Fibroblast of lung (primary cell): Measurements from ENCODE around the gene NKD2. TPM values are rescaled to one million over a fixed set of nuclear protein-coding genes. Genes with fewer than 3 reads are reported as not detected.

ENCODE experiments used
- DNase-seq, 2 donors: peaks; one replicate each; pipeline versions ENCODE4 v3.0.0 to v3.0.0-alpha.2; 2010; ENCODE audit warnings: low read depth in 2 of 2
- H2AFZ ChIP-seq: 2 replicates; pipeline ENCODE4 v1.5.1; 2012; ENCODE audit warnings: low read length, control low read depth, inconsistent platforms
- H3K27ac ChIP-seq: 2 replicates; pipeline ENCODE4 v1.5.1; 2011; ENCODE audit warnings: low read length, control low read depth; ENCODE audit not compliant: insufficient read depth
- H3K27me3 ChIP-seq: 2 replicates; pipeline ENCODE4 v1.5.1; 2011; ENCODE audit warnings: mild to moderate bottlenecking, low read length; ENCODE audit not compliant: control insufficient read depth, insufficient read depth
- H3K36me3 ChIP-seq: 2 replicates; pipeline ENCODE4 v1.5.1; 2011; ENCODE audit warnings: low read length; ENCODE audit not compliant: control insufficient read depth, insufficient read depth
- H3K4me1 ChIP-seq: 2 replicates; pipeline ENCODE4 v1.5.1; 2011; ENCODE audit warnings: low read length; ENCODE audit not compliant: control insufficient read depth, insufficient read depth; ENCODE audit errors: extremely low read depth
- H3K4me2 ChIP-seq: 2 replicates; pipeline ENCODE4 v1.5.1; 2011; ENCODE audit warnings: low read length, control low read depth; ENCODE audit not compliant: insufficient read depth; ENCODE audit errors: extremely low read depth
- H3K4me3 ChIP-seq, 4 experiments: fragments of 200-600 bp in 1 of 4; sonication (generic) in 1 of 4; replicated peaks in 1 of 4; 2 replicates each; pipeline ENCODE4 v1.5.1; 2011 to 2016; ENCODE audit warnings: low read length in 4 of 4, low read depth in 3 of 4, mild to moderate bottlenecking in 3 of 4, control low read depth in 2 of 4, inconsistent platforms in 1 of 4, mixed read lengths in 1 of 4; ENCODE audit not compliant: insufficient read depth in 1 of 4; ENCODE audit errors: control extremely low read depth in 1 of 4
- H3K79me2 ChIP-seq: 2 replicates; pipeline ENCODE4 v1.5.1; 2012; ENCODE audit warnings: mild to moderate bottlenecking, low read length, inconsistent platforms; ENCODE audit not compliant: control insufficient read depth, insufficient read depth
- H3K9ac ChIP-seq: 2 replicates; pipeline ENCODE4 v1.5.1; 2011; ENCODE audit warnings: mild to moderate bottlenecking, low read length, control low read depth; ENCODE audit not compliant: insufficient read depth
- H3K9me3 ChIP-seq: 2 replicates; pipeline ENCODE4 v1.5.1; 2012; ENCODE audit warnings: low read depth, low read length; ENCODE audit not compliant: control insufficient read depth, insufficient read depth
- H4K20me1 ChIP-seq: 2 replicates; pipeline ENCODE4 v1.5.1; 2011; ENCODE audit warnings: low read length; ENCODE audit not compliant: control insufficient read depth, insufficient read depth; ENCODE audit errors: extremely low read depth
- EZH2 ChIP-seq: IDR thresholded peaks from 2 replicates; pipeline ENCODE4 v1.5.1; 2012; ENCODE audit warnings: low read length, control low read depth, mild to moderate bottlenecking; ENCODE audit errors: missing control alignments
- polyA plus RNA-seq, 2 donors: library from polyadenylated mRNA; depleted of rRNA in 1 of 2; stranded (reverse) in 1 of 2; unstranded in 1 of 2; fragments of >200 nt; gene quantifications; 2 replicates each; pipeline ENCODE4 v1.2.1, GENCODE V29; 2011 to 2012; ENCODE audit warnings: missing spikeins in 1 of 2
- total RNA-seq: library from RNA; depleted of rRNA; stranded (reverse); fragments of >200 nt; gene quantifications from 2 replicates; pipeline ENCODE4 v1.2.1, GENCODE V29; 2014
- TF ChIP-seq, protein P1 (sequence below), 2 donors: IDR thresholded peaks in 1 of 2; conservative IDR thresholded peaks in 1 of 2; 1 replicate in 1 of 2; 2 replicates in 1 of 2; pipeline ENCODE4 v1.5.1; 2011 to 2012; ENCODE audit warnings: low read length in 2 of 2, control low read depth in 1 of 2, inconsistent platforms in 1 of 2, low read depth in 1 of 2, mild to moderate bottlenecking in 1 of 2

The NKD2 gene
- total and polyA plus RNA-seq, 2 donors (not counting 1 experiment from before 2014, with no cell fraction given) = under 0.01 TPM; not detected in 1

DNA sequence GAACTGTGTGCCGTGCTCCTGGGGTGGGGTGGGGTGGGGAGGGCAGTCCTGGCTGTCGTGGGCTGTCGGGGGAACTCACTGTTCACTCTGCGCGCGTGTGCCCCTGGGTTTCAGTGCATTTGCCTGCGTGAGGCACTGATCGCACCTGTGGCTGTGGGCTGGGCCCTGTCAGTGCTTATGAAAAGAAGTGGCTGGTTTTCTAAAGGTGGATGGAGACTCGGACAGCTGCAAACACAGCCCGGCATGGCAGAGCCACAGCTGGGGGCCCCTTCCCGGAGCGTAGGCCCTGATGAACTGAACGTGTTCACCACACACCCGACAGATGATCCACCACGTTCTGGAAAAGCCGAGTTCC, 42.7 kb downstream of the NKD2 start:
- H3K79me2 ChIP-seq = no peaks in the 10 kb centered on the region
- H3K4me1 ChIP-seq = no peaks in the 10 kb centered on the region
- no peak overlapping the region for H2AFZ ChIP-seq
- H3K4me2 ChIP-seq = no peak overlapping the region
- no peak for TF ChIP-seq EZH2
- TF ChIP-seq, protein P1, sequence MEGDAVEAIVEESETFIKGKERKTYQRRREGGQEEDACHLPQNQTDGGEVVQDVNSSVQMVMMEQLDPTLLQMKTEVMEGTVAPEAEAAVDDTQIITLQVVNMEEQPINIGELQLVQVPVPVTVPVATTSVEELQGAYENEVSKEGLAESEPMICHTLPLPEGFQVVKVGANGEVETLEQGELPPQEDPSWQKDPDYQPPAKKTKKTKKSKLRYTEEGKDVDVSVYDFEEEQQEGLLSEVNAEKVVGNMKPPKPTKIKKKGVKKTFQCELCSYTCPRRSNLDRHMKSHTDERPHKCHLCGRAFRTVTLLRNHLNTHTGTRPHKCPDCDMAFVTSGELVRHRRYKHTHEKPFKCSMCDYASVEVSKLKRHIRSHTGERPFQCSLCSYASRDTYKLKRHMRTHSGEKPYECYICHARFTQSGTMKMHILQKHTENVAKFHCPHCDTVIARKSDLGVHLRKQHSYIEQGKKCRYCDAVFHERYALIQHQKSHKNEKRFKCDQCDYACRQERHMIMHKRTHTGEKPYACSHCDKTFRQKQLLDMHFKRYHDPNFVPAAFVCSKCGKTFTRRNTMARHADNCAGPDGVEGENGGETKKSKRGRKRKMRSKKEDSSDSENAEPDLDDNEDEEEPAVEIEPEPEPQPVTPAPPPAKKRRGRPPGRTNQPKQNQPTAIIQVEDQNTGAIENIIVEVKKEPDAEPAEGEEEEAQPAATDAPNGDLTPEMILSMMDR (conservative IDR thresholded peaks at IDR 0.05 in 1 of 2, IDR thresholded peaks at IDR 0.05 in 1 of 2; ENCODE audit: low read depth in 1 of 2, low read length in 2 of 2) = no peak
- H3K9ac ChIP-seq = no peak overlapping the region
- no peaks in the 10 kb centered on the region for H3K9me3 ChIP-seq
- H3K36me3 ChIP-seq = no peaks in the 10 kb centered on the region
- H3K27me3 ChIP-seq = no peaks in the 10 kb centered on the region
- H4K20me1 ChIP-seq = no peaks in the 10 kb centered on the region
- no peak overlapping the region for H3K4me3 ChIP-seq
- no peak overlapping the region for H3K27ac ChIP-seq
- no peak for DNase-seq

DNA sequence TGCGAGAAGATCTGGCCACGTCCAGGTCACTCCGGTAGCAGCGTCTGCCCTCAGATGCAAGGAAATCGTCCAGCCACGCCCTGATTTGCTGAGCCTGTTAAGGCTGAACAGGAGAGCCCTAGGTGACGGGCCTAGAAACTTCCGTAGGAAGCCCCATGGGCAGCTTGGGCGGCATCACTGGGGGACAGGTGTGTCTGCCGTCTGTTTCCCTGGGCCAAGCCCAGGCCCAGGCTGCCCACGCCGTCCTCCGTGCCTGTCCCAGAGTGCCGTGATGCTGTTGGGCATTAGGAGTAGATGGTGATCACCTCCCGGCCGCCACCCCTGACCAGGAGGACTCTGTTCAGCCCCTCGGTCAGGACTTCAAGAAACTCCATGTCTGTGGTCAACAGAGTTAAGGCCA, 43.5 kb downstream of the NKD2 start:
- no peak overlapping the region for H3K27ac ChIP-seq
- no peak overlapping the region for H3K9ac ChIP-seq
- no peaks in the 10 kb centered on the region for H3K9me3 ChIP-seq
- H4K20me1 ChIP-seq = no peaks in the 10 kb centered on the region
- no peaks in the 10 kb centered on the region for H3K4me1 ChIP-seq
- no peak overlapping the region for H2AFZ ChIP-seq
- no peaks in the 10 kb centered on the region for H3K79me2 ChIP-seq
- no peaks in the 10 kb centered on the region for H3K27me3 ChIP-seq
- no peak overlapping the region for H3K4me3 ChIP-seq
- no peak for DNase-seq
- TF ChIP-seq, protein P1 (conservative IDR thresholded peaks at IDR 0.05 in 1 of 2, IDR thresholded peaks at IDR 0.05 in 1 of 2; ENCODE audit: low read depth in 1 of 2, low read length in 2 of 2) = no peak
- TF ChIP-seq EZH2 = no peak
- H3K36me3 ChIP-seq = no peaks in the 10 kb centered on the region
- H3K4me2 ChIP-seq = no peak overlapping the region

DNA sequence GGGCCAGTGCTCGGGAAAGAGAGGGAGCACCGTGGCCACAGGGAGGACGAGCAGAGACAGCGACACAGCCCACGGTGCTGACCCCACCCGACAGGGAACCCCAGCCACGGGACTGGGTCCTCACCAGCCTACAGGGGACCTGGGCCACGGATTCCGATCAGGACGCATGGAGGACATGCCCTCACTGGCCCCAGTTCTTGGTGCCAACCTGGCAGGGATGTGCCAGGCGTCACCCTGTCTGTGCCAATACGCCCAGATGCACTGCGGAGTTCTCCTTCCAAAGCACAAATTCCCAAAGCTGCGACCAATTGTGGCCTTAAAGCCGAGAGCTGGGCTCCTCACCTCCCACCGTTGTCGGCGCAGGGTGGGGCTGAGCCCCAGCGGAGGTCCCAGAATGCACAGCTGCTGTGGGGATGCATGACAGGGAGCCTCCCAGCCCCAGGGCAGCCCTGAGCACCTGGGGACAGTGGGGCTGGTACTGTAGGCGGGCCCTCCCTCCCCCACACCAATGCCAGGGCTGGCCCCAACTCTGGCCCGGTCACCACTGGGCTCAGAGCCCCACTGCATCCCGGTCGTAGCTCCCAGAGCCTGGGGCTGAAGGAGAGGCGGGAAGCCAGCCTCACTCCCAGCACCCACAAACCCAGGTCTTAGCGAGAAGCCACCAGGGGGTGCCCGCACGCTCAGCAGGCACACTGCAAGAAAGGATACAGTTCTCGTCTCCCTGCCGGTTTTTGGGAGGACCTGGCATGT, 44.2 kb downstream of the NKD2 start:
- Histone ChIP-seq H3K36me3 (no peaks in the 10 kb centered on the region), H3K27me3 (no peaks in the 10 kb centered on the region), H3K4me2 (no peak overlapping the region), H3K4me1 (no peaks in the 10 kb centered on the region), H3K27ac (no peak overlapping the region), H4K20me1 (no peaks in the 10 kb centered on the region), H3K9ac (no peak overlapping the region), H3K79me2 (no peaks in the 10 kb centered on the region), H3K4me3 (no peak overlapping the region), H2AFZ (no peak overlapping the region), H3K9me3 (no peaks in the 10 kb centered on the region)
- DNase-seq = no peak
- TF ChIP-seq EZH2 = no peak
- TF ChIP-seq, protein P1 (conservative IDR thresholded peaks at IDR 0.05 in 1 of 2, IDR thresholded peaks at IDR 0.05 in 1 of 2; ENCODE audit: low read depth in 1 of 2, low read length in 2 of 2) = no peak
